K562 (cell line): ENCODE data around the gene MPC1.

Source experiments
- AFF4 ChIP-seq: sonication (generic); formaldehyde crosslinking; IDR thresholded peaks from 2 replicates; pipeline ENCODE4 v1.8.0; 2023; ENCODE audit warnings: mild to moderate bottlenecking, missing genetic modification reagents
- POLR2A ChIP-seq: fragments of 450-650 bp; conservative IDR thresholded peaks from 2 replicates; pipeline ENCODE4 v1.6.1; 2016
- POLR2AphosphoS5 ChIP-seq: IDR thresholded peaks from 2 replicates; pipeline ENCODE4 v1.6.1; 2011; ENCODE audit warnings: mild to moderate bottlenecking, low read depth, low read length, moderate library complexity; ENCODE audit not compliant: control insufficient read depth, insufficient read depth
- SMAD3 ChIP-seq: fragments of 450-650 bp; formaldehyde crosslinking; conservative IDR thresholded peaks from 2 replicates; pipeline ENCODE4 v1.4.0; 2020; ENCODE audit warnings: mild to moderate bottlenecking
- TARDBP ChIP-seq: fragments of 450-650 bp; IDR thresholded peaks from 2 replicates; pipeline ENCODE4 v1.6.1; 2016
- USF1 ChIP-seq: sonication (generic); formaldehyde crosslinking; IDR thresholded peaks from 2 replicates; pipeline ENCODE4 v1.9.0; 2022; ENCODE audit warnings: mild to moderate bottlenecking, missing genetic modification reagents
- ZFP1 ChIP-seq: fragments of 450-650 bp; formaldehyde crosslinking; IDR thresholded peaks from 2 replicates; pipeline ENCODE4 v1.4.0; 2020; ENCODE audit warnings: mild to moderate bottlenecking, mixed read lengths
- ZNF224 ChIP-seq: sonication (generic); formaldehyde crosslinking; IDR thresholded peaks from 2 replicates; pipeline ENCODE4 v1.8.0; 2022; ENCODE audit warnings: mild to moderate bottlenecking, missing genetic modification reagents
- ZNF274 ChIP-seq: IDR thresholded peaks from 2 replicates; pipeline ENCODE4 v1.6.1; 2011; ENCODE audit warnings: low read depth, mild to moderate bottlenecking, low read length, moderate library complexity, borderline replicate concordance
- ZNF444 ChIP-seq: fragments of 250-450 bp; sonication (Bioruptor Pico); IDR thresholded peaks from 2 replicates; pipeline ENCODE4 v1.4.0; 2020; ENCODE audit warnings: mild to moderate bottlenecking, moderate library complexity
- ZNF583 ChIP-seq: fragments of 250-450 bp; sonication (Bioruptor Pico); IDR thresholded peaks from 2 replicates; pipeline ENCODE4 v1.4.0; 2020

- TF ChIP-seq ZFP1 (CRISPR knock-in tag) (no peak), SMAD3 (CRISPR knock-in tag) (no peak), ZNF224 (CRISPR knock-in tag) (no peak), ZNF444 (CRISPR knock-in tag) (no peak), AFF4 (CRISPR knock-in tag) (no peak), ZNF583 (no peak), ZNF274 (no peak), POLR2AphosphoS5 (no peak), POLR2A (no peak), USF1 (CRISPR knock-in tag) (no peak), TARDBP (no peak)
Observed at GRCh38 chr6:166331503-166332415, 51.0 kb downstream of the MPC1 start.
